Loucy (cell line): Measurements from ENCODE around the gene SIAH2.

Source experiments
- EZH2phosphoT487 ChIP-seq: fragments of 200-600 bp; IDR thresholded peaks from 2 replicates; pipeline ENCODE4 v1.6.1; 2018; ENCODE audit warnings: antibody characterized with exemption, mild to moderate bottlenecking, moderate library complexity, borderline replicate concordance
- TF ChIP-seq, protein P1 (sequence below): fragments of 200-600 bp; sonication (generic); conservative IDR thresholded peaks from 2 replicates; pipeline ENCODE4 v1.5.1; 2014; ENCODE audit warnings: mild to moderate bottlenecking, antibody characterized with exemption, low read length

DNA sequence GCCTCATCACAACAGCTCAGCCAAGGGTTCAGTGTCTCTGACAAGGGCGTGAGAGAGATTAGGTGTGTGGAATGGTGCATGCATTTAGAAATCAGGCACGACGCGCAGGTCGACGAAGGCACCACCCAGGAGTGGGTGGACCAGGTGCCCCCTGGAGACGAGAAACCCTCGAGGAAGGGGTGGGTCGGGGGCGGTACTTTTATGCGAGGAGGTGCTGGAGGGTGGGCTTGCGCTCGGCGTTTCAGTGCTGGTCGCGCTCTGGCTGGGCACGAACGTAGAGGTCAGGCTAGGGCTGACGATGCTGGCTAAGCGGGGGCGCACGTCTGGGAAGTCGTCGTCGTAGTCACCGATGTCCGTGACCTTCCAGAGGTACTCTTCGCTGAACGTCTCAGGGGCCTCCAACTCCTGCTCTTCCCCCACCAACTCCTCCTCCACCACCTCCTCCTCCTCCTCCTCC, 59.6 kb downstream of the SIAH2 start:
- TF ChIP-seq, protein P1, sequence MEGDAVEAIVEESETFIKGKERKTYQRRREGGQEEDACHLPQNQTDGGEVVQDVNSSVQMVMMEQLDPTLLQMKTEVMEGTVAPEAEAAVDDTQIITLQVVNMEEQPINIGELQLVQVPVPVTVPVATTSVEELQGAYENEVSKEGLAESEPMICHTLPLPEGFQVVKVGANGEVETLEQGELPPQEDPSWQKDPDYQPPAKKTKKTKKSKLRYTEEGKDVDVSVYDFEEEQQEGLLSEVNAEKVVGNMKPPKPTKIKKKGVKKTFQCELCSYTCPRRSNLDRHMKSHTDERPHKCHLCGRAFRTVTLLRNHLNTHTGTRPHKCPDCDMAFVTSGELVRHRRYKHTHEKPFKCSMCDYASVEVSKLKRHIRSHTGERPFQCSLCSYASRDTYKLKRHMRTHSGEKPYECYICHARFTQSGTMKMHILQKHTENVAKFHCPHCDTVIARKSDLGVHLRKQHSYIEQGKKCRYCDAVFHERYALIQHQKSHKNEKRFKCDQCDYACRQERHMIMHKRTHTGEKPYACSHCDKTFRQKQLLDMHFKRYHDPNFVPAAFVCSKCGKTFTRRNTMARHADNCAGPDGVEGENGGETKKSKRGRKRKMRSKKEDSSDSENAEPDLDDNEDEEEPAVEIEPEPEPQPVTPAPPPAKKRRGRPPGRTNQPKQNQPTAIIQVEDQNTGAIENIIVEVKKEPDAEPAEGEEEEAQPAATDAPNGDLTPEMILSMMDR: no peak
- no peak for TF ChIP-seq EZH2phosphoT487
